ENCODE results near the gene IL10RA.

DNA sequence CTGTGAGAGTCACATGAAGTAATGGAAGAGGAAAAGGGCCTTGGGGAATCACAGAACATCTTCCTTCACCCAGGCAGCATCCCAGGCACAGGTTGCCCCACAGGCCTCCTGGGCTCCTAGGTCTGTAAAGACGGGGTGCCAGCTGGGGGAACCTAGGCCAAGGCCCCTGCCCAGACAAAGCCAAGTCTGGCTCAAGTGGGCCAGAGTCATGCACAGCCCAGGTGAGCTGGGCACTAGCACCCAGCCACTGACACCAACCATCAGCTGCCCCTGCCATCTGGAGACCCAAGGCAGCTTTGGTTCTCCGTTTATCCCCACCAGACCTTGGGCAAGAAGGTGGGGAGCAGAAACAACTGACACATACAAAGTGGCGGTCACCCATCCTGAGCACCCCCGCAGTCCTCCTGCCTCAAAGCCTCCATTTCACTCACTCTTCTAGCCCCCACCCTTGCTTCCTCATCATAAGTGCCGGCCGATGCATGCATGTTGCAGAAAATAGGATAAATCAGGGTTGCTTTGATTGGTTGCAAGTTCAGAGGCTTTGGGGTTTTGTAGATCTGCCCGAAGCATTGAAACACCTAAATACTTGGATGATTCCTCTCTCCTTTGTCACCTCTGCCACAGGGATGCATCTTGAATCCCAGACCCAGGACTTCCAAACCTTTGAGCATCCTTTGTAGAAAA lies 64.2 kb downstream of the IL10RA start:
- TF ChIP-seq, protein P1, sequence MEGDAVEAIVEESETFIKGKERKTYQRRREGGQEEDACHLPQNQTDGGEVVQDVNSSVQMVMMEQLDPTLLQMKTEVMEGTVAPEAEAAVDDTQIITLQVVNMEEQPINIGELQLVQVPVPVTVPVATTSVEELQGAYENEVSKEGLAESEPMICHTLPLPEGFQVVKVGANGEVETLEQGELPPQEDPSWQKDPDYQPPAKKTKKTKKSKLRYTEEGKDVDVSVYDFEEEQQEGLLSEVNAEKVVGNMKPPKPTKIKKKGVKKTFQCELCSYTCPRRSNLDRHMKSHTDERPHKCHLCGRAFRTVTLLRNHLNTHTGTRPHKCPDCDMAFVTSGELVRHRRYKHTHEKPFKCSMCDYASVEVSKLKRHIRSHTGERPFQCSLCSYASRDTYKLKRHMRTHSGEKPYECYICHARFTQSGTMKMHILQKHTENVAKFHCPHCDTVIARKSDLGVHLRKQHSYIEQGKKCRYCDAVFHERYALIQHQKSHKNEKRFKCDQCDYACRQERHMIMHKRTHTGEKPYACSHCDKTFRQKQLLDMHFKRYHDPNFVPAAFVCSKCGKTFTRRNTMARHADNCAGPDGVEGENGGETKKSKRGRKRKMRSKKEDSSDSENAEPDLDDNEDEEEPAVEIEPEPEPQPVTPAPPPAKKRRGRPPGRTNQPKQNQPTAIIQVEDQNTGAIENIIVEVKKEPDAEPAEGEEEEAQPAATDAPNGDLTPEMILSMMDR (IDR thresholded peaks at IDR 0.05): no peak
- no peak for TF ChIP-seq POLR2A (IDR thresholded peaks at IDR 0.05)
- TF ChIP-seq POLR2AphosphoS5 (IDR thresholded peaks at IDR 0.05): no peak

Measured in breast epithelium (tissue), 3 donors.